LNCaP clone FGC (cell line): ENCODE measurements around the gene ETFRF1.
A peak's percentile ranks its signal among the peaks of the same experiment; 100 is the strongest.

Source experiments
- DNase-seq: peaks from one replicate; pipeline ENCODE4 v3.0.0-alpha.2; 2011; ENCODE audit warnings: low read depth
- H3K4me3 ChIP-seq: 2 replicates; pipeline ENCODE4 v1.5.1; 2011; ENCODE audit warnings: mild to moderate bottlenecking, low read depth, low read length, control low read depth
- TF ChIP-seq, protein P1 (sequence below): IDR thresholded peaks from 2 replicates; pipeline ENCODE4 v1.5.1; 2012; ENCODE audit warnings: mild to moderate bottlenecking; ENCODE audit not compliant: control insufficient read depth, insufficient read depth; ENCODE audit errors: extremely low read depth

ETFRF1 gene, protein sequence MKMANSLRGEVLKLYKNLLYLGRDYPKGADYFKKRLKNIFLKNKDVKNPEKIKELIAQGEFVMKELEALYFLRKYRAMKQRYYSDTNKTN

DNA sequence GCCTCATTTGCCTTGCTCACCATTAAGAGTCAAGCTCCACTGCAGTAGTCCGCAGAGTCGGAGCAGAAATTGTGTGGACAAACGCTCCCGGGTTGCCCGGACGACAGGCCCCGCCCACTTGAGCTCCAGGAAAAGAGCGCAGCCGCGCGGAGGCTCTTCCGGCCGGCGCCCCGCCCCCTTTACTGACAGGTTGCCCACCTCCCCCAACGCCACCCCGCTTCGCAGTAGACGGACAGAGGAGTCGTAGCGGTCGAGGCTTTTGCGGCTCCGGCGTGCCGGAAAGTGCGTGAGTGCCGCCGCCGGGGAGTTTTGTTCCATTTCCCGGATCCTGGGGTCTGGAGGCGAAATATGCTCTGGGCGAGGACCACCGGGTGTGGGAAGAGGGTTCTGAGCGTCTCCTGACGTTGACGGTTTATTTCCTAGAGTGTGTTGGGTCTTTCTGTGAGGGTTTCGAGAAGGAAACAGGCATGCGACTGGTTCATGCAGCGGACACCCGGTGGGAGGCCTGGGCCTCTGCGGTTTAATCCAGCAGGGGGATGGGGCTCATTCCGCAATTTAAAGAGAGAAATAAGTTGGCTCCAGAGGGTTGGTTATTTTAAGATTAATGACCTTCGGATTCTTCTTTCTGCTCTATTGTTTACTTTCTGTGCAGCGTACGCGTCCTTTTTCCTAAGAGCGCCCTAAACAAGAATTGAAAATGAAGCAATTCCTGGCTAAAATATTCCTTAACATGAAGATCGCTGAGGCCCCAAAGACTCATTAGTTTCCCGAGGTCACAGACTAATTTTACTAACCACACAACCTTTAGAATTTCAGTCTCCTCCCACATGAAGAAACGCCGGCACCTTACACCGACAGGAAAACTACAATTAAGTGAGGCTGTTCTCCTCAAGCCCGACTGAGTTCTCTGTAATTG, at the start of gene ETFRF1, which contains the start of gene DNAI7:
Gene ETFRF1 (plus strand): TSS at position 182 of the 916 bp plus-strand sequence. CDS start 8,720 bp downstream, outside the sequence.
Gene DNAI7 (minus strand): TSS at position 105 of the 916 bp plus-strand sequence. CDS start 82 bp downstream, at position 23.
- DNase-seq, result peak; percentile 77
- H3K4me3 ChIP-seq, result peak within 1 kb of the TSS; percentile 95
- TF ChIP-seq, protein P1, sequence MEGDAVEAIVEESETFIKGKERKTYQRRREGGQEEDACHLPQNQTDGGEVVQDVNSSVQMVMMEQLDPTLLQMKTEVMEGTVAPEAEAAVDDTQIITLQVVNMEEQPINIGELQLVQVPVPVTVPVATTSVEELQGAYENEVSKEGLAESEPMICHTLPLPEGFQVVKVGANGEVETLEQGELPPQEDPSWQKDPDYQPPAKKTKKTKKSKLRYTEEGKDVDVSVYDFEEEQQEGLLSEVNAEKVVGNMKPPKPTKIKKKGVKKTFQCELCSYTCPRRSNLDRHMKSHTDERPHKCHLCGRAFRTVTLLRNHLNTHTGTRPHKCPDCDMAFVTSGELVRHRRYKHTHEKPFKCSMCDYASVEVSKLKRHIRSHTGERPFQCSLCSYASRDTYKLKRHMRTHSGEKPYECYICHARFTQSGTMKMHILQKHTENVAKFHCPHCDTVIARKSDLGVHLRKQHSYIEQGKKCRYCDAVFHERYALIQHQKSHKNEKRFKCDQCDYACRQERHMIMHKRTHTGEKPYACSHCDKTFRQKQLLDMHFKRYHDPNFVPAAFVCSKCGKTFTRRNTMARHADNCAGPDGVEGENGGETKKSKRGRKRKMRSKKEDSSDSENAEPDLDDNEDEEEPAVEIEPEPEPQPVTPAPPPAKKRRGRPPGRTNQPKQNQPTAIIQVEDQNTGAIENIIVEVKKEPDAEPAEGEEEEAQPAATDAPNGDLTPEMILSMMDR, result no peak

DNA sequence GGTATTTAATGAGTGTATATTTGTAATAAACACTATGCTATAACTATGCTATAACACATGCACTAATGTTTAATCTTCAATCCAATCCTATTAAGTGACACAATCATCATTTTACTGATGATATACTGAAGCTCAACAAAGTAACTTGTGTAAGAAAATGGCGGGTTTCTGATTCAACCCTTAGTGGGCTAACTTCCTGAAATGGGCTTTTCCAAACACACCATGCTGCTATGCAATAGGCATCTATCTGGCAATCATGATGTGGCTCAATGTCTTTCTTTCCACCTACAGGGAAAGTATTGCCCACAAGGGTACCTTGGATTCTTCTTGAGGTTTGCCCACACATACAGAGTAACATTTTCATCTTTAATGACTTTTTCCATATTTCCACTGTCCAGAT, 48.4 kb upstream of the ETFRF1 start:
- DNase-seq, result no peak
- TF ChIP-seq, protein P1, result no peak
- H3K4me3 ChIP-seq, result no peak overlapping the region

DNA sequence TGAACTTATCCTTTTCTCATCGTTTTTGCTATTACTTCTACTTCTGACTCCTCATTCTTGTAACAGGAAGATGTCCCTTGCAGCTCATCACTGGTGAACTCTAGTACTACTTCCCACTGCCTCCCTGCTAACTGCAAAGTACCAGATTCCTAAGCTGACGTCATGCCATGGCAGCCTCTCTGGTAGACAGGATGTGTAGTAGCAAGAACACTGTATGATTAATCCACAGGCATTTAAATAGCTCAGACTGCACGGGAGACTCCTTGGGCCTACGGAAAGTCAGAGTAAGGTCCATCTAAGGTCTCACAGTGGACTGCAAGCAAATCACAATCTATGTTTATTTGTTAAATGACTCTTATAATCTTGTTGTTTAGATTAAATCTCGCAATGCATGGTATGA, 43.6 kb upstream of the ETFRF1 start:
- H3K4me3 ChIP-seq, result no peak overlapping the region
- TF ChIP-seq, protein P1, result no peak
- DNase-seq, result no peak

DNA sequence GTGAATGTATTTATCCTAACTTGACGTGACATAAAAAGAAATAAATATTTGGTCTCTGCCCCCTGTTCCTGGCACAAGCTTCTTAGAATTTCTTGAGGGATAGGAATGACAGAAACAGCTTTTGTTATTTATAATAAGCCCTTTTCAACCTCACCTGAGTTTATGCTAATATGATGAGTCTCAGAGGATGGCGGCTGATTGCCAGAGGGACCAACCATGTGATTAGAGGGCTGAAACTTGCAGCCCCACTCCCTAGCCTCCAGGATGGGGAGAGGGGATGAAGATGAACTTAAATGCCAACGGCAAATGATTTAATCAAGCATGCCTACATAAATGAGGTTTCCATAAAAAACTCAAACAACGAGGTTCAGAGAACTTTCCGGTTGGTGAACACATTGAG, 43.0 kb upstream of the ETFRF1 start:
- TF ChIP-seq, protein P1, result no peak
- no peak overlapping the region for H3K4me3 ChIP-seq
- no peak for DNase-seq

DNA sequence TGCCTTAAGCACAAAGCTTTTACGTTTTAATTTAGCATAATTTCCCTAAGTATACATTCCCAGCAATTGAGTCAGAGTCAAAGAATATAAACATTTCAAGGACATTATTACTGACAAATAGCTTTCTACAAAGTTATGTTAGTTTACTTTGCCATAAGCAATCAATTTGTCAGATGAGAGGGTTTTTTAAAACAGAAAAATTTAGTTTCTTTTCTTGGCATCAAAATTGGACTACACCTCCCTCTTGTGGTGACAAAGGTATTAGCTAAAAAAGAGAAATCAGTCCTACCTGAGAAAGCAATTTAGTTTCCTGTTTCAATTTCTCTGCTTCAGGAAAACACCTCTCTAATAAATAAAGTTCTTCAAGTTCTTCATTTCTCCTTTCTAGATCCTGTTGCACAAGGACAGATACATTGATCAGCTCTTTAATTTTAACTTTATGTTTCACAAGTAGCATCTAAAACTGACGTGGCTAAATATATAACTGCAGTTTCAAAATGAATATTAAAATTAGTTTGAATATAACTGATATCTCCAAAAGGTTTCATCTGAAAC, 39.9 kb upstream of the ETFRF1 start:
- no peak overlapping the region for H3K4me3 ChIP-seq
- TF ChIP-seq, protein P1, result peak; percentile 57
- no peak for DNase-seq

DNA sequence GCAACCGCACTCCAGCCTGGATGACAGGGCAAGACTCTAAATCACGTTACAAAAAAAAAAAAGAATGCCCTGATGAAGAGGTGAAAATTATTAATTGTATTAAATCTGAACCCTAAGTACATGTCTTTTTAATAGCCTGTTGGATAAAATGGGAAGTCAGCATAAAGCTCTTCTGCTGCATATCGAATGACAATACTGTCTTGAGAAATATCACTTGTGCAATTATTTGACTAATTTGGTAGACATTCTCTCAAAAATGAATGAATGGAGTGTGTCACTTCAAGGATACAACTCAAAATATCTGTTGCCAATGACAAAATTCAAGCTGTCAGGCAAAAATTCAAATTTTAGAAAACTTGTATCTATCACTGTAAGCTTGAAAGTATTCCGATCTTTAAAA, 39.0 kb upstream of the ETFRF1 start:
- TF ChIP-seq, protein P1, result no peak
- DNase-seq, result no peak
- no peak overlapping the region for H3K4me3 ChIP-seq

DNA sequence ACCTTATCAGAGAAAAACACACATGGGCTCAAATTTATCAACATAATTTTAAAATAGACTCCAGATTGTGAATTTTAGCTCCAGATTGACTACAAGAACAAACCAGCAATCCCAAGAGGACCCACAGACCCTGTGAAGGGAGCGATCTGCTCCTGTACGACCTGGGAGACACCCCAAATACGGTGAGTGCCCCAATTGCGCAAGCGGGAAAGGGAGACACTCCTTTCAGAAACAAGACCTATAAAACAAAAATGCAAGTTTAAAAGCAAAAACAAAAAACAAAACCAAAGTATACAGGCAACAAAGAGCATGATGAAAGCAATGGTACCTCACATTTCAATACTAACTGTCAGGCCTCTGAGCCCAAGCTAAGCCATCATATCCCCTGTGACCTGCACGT, 32.2 kb upstream of the ETFRF1 start:
- TF ChIP-seq, protein P1, result no peak
- no peak overlapping the region for H3K4me3 ChIP-seq
- DNase-seq, result no peak
